Neuron (in vitro differentiated cells): Measurements from ENCODE around the gene HOPX.
"Not testable (repeated sequence)": the region's sequence is repeated elsewhere in the genome, so short reads cannot be mapped to it uniquely, and the experiment has no call there.

Experiments used
- H2AFZ ChIP-seq: one replicate; pipeline ENCODE4 v1.6.1; 2013; ENCODE audit warnings: low read depth, mild to moderate bottlenecking, inconsistent platforms, low read length, moderate library complexity
- H3K27me3 ChIP-seq: one replicate; pipeline ENCODE4 v1.6.1; 2013; ENCODE audit warnings: low read length; ENCODE audit not compliant: insufficient read depth
- H3K36me3 ChIP-seq: one replicate; pipeline ENCODE4 v1.6.1; 2013; ENCODE audit warnings: low read length; ENCODE audit not compliant: insufficient read depth
- H3K4me1 ChIP-seq: one replicate; pipeline ENCODE4 v1.6.1; 2013; ENCODE audit warnings: low read length; ENCODE audit not compliant: insufficient read depth
- H3K4me3 ChIP-seq: 2 replicates; pipeline ENCODE4 v1.5.1; 2013; ENCODE audit warnings: mild to moderate bottlenecking, low read length, moderate library complexity
- H3K9me3 ChIP-seq: one replicate; pipeline ENCODE4 v1.6.1; 2013; ENCODE audit warnings: low read length

The HOPX gene

DNA sequence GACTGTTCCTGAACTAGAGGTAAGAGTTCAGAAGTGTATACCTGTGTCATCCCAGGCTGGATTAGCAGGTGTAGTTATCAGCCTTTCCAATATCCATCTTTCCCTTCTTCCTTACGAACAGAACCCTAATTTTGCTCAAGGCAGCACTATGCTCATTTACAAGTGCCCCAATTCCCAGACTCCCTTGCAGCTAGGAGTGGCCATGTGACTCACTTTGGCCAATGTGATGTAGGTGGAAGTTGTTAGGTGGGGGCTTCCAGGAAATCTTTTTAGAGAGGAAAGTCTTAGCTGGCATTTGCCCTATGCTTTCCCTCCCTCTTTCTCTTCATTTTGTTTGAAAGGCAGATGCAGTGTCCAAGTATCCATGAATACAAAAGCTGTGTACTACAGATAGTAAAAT is 34.8 kb downstream of the HOPX start:
- H3K27me3 ChIP-seq, result peaks cover 5% of the 10 kb centered on the region
- peaks cover 1% of the 10 kb centered on the region for H3K4me1 ChIP-seq
- H2AFZ ChIP-seq, result no peak overlapping the region
- H3K9me3 ChIP-seq, result peaks cover 2% of the 10 kb centered on the region
- no peaks in the 10 kb centered on the region for H3K36me3 ChIP-seq
- no peak overlapping the region for H3K4me3 ChIP-seq

DNA sequence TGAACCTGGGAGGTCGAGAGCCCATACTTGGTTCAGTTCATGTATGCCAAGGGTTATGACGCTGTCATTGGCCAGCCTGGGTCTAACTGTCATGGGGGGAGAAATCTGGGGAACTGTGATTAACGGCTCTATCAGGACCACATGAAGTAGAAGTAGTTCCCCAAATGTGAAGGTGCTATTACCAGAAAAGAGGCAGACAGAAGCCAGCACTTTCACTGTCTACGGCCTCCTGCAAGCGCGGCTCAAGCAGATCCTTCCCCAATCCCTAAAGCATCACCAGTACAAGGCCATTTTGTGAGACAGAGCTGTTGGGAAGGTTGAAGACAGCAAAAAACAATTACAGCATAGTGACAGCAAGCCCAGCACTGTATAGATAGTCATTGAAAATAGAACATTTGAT is 37.5 kb downstream of the HOPX start:
- H3K27me3 ChIP-seq, result no peaks in the 10 kb centered on the region
- no peaks in the 10 kb centered on the region for H3K36me3 ChIP-seq
- H3K4me3 ChIP-seq, result no peak overlapping the region
- peaks cover 2% of the 10 kb centered on the region for H3K4me1 ChIP-seq
- peaks cover 2% of the 10 kb centered on the region for H3K9me3 ChIP-seq
- H2AFZ ChIP-seq, result no peak overlapping the region

DNA sequence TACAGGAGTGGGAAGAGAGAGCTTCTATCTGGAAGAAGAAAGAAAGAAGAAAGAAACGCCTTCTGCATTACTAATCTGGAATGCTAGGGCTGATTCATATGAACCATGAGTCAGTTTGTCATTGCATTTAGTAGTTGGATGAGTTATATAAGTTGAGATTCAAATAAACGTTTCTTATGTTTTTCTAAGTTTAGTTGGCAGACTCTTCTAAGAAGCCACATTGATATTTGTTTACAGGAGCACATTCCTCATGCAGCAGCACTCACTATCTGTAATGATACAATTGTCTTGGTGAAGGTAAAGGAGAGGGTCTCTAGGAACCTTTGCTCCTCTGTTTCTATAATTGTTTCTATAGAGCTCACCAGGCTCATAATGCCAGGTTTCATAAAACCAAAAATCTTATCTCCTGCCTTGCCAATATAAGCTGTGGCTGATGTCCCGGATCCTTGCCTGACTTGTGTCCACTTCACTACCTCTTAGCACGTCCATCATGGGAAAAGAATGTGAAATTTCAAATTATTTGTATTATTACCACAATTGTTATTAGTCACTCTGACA is 39.5 kb downstream of the HOPX start:
- Histone ChIP-seq H3K36me3 (no peaks in the 10 kb centered on the region), H3K4me3 (no peak overlapping the region), H2AFZ (no peak overlapping the region), H3K4me1 (peaks cover 2% of the 10 kb centered on the region), H3K27me3 (no peaks in the 10 kb centered on the region), H3K9me3 (peaks cover 2% of the 10 kb centered on the region)

DNA sequence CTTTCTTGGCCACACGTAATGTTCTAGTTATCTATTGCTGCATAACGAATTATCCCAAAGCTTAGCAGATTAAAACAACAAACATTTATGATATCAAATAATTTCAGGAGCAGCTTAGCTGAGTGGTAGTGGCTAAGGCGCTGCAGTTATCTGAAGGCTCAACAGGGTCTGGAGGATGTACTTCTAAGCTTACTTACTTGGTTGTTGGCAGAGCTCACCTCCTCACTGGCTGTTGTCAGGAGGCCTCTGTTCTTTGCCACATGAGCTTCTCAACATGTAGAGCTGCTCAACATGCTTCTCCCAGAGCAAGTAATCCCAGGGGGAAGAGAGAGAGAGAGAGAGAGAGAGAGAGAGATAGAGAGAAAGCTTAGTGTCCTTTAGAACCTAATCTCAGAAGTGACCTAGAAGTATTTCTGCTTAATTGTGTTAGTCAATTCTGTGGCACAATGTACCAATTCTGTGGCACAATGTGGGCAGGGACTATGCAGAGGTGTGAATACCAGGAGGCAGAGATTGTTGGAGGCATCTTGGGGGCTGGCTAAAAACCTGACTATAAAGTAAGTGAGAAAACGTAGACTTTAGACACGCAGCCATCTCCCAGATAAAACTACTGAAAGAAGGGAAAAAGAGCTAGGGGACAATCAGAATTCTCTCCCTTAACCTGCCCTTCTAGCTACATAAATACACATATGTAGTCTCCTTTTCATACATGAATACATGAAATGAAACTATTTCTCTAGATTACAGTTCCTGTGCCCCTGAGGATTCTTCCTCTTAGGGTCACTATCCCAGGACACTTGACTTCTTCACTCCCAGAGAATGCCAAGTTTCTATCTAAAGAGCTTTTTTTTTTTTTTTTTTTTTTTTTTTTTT is 40.2 kb downstream of the HOPX start:
- Histone ChIP-seq H3K36me3 (no peaks in the 10 kb centered on the region), H3K4me3 (no peak overlapping the region), H2AFZ (no peak overlapping the region), H3K9me3 (peaks cover under 1% of the 10 kb centered on the region), H3K27me3 (no peaks in the 10 kb centered on the region), H3K4me1 (peaks cover 2% of the 10 kb centered on the region)

DNA sequence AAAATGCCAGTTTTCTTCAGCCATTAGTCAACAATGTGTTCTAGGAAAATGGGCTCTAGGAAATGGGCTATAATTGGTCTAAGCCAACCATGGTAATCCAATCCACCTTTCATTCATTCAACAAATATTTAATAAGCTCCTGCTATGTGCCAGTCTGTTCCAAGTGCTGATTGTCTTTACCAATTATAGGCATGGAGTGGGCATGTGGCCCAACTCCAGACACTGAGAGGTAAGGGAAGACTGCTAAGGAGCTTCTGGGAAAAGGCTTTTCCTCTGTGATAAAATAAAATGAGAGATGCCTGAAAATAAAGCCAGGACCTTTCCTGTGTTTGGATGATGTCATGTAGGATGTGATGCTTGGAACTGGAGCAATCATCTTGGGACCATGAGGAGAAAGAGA is 43.3 kb downstream of the HOPX start:
- H3K4me1 ChIP-seq, result peaks cover 2% of the 10 kb centered on the region
- H3K4me3 ChIP-seq, result no peak overlapping the region
- no peak overlapping the region for H2AFZ ChIP-seq
- no peaks in the 10 kb centered on the region for H3K36me3 ChIP-seq
- no peaks in the 10 kb centered on the region for H3K27me3 ChIP-seq
- peaks cover 2% of the 10 kb centered on the region for H3K9me3 ChIP-seq

DNA sequence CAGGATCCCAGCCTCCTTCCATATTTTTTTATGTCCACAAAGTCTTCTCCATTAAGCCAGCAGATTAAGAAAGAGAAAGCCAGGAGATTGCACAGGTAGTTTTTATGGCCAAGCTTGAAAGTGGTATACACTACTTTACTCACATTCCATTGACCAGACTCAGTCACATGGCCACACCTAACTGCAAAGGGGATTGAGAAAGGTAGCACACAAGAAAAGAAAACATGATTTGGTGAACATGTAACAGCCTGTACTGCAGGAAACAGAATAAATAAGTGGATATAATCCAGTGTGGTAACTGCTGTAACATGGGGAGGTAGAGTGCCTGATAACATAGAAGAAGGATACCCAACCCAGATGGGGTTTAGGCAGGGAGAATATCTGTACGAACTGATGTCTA is 43.9 kb downstream of the HOPX start:
- peaks cover 2% of the 10 kb centered on the region for H3K9me3 ChIP-seq
- peaks cover 2% of the 10 kb centered on the region for H3K4me1 ChIP-seq
- H3K27me3 ChIP-seq, result no peaks in the 10 kb centered on the region
- H3K4me3 ChIP-seq, result no peak overlapping the region
- no peaks in the 10 kb centered on the region for H3K36me3 ChIP-seq
- no peak overlapping the region for H2AFZ ChIP-seq

DNA sequence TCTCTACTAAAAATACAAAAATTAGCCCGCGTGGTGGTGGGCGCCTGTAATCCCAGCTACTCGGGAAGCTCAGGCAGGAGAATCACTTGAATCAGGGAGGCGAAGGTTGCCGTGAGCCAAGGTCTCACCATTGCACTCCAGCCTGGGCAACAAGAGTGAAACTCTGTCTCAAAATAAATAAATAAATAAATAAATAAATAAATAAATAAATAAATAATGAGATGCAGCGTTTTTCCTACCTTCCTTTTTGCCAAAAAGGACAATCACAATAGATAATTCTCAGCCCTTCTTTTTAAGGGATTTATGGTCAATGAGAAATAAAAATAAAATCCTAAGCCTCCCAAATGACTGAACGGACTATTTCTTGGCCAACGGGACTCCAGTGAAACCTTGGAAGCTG is 46.1 kb downstream of the HOPX start:
- not testable (repeated sequence) for H3K4me3 ChIP-seq, H3K9me3 ChIP-seq

DNA sequence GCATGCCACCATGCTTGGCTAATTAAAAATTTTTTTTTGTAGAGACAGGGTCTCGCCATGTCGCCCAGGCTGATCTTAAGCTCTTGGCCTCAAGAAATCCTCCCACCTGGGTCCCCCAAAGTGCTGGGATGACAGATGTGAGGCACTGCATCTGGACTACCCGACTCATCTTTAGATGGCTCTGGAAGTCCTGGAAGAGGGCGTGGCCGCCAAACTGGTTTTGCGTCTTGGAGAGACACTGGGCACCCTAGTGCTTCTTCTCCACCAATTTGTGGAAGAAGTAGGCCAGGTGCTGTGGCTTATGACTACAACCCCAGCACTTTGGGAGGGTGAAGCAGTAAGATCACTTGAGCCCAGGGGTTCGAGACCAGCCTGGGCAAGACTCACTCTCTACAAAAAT is 47.6 kb downstream of the HOPX start:
- Histone ChIP-seq H3K4me1 (no peaks in the 10 kb centered on the region), H3K27me3 (no peaks in the 10 kb centered on the region), H3K4me3 (no peak overlapping the region), H2AFZ (no peak overlapping the region), H3K9me3 (peaks cover 2% of the 10 kb centered on the region), H3K36me3 (no peaks in the 10 kb centered on the region)

More for the DNA sequence above, 46.1 kb downstream of the HOPX start:
- H2AFZ ChIP-seq, H3K27me3 ChIP-seq, H3K36me3 ChIP-seq, H3K4me1 ChIP-seq: not testable (repeated sequence)

DNA sequence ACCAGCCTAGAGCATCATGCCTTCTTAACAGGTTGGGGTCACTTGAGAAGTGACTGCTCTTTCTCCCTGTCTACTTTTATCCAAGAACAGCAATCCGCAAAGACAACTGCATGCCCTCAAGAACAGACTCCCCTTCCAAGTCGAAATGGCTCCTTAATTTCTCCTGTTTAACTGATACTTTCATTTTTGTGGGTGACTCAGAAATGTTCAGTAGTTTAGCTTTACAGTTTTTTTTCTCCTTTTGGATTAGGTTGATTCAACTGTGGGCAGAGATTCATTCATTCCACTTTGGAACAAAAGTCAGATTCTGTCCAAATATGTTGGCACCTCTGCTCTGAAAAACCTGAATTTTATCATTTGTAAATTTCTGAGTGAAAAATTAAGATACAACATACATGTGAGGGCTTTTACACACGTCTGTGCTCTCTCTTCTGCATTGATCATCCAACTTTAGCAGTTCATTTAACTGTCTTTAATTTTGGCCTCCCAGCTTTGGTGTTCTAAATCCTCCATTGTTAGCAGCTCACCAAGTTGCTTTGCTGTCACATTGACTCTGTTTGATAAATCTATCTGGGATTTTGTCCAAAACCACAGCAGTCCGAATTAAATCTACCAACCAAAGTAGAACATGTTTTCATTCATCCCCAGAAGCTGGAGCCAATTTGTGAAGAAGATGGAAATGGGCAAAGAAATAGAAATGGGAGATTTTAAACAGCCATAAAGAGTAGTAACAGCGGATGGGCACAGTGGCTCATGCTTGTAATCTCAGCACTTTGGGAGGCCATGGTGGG is 50.0 kb downstream of the HOPX start:
- H3K4me1 ChIP-seq, result no peaks in the 10 kb centered on the region
- H3K9me3 ChIP-seq, result peaks cover 2% of the 10 kb centered on the region
- H3K27me3 ChIP-seq, result no peaks in the 10 kb centered on the region
- H3K36me3 ChIP-seq, result no peaks in the 10 kb centered on the region
- H3K4me3 ChIP-seq, result no peak overlapping the region
- no peak overlapping the region for H2AFZ ChIP-seq

DNA sequence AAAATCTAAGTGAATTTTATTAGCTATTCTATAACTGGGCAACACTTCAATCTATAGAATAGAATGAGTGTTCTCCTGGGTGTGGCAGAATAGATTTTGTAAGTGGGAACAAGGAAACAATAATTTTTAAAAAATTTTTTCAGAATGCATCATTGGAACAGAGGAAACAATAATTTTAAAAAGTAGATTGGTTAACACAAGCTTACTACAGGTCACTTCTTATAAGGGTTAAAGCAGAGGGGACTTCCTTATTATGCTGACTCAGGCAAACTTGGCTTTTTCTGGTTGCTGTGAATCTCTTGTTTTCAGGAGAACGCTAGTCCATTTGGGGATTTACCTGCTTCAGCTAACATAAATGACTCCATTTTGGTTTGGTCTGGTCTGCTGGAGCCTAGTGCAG is 52.5 kb downstream of the HOPX start:
- Histone ChIP-seq H3K27me3 (no peaks in the 10 kb centered on the region), H3K9me3 (no peaks in the 10 kb centered on the region), H3K36me3 (no peaks in the 10 kb centered on the region), H3K4me1 (no peaks in the 10 kb centered on the region), H2AFZ (no peak overlapping the region), H3K4me3 (no peak overlapping the region)

DNA sequence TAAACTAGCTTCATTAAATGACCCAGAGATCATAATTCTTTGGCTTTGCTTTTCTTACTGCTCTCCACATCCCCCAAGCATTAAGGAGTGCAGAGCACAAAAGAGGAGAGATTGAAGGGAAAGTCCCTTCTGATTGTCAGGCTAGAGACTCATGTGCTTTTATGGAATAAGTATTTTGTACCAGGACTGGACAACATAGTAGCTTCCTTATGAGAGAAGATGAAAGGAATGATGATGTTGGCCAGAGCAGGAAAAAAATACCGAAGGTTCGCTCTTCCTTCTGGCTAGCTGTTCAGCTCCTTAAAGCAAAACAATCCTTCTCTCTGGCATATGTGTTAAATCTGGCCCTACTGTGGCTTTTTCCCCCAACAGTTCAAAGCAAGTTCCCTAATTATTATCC is 53.1 kb downstream of the HOPX start:
- no peak overlapping the region for H2AFZ ChIP-seq
- no peaks in the 10 kb centered on the region for H3K36me3 ChIP-seq

DNA sequence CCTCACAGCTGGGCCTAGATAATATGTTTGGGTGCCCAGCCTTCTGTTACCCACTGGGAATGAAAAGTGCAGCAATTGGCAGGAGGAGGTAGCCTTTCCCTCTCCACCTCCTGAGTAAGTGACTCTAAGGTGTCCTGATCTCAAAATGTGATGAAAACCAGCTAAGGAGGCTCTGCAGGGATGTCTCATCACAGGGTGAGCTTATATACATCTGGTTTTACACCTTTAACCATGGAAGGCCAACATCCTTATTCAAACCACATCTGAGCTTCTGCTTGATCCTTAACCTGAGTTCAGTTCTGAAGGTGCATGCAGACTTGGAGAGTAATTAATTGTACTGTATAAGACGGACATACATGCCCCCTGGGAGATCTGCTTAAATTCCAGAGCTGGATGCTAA is 53.7 kb downstream of the HOPX start:
- H3K27me3 ChIP-seq, result no peaks in the 10 kb centered on the region
- no peaks in the 10 kb centered on the region for H3K9me3 ChIP-seq
- no peaks in the 10 kb centered on the region for H3K36me3 ChIP-seq
- H3K4me3 ChIP-seq, result no peak overlapping the region
- H2AFZ ChIP-seq, result no peak overlapping the region
- no peaks in the 10 kb centered on the region for H3K4me1 ChIP-seq

More for the DNA sequence above, 53.1 kb downstream of the HOPX start:
- H3K4me3 ChIP-seq, result no peak overlapping the region
- no peaks in the 10 kb centered on the region for H3K27me3 ChIP-seq
- H3K9me3 ChIP-seq, result no peaks in the 10 kb centered on the region
- no peaks in the 10 kb centered on the region for H3K4me1 ChIP-seq

DNA sequence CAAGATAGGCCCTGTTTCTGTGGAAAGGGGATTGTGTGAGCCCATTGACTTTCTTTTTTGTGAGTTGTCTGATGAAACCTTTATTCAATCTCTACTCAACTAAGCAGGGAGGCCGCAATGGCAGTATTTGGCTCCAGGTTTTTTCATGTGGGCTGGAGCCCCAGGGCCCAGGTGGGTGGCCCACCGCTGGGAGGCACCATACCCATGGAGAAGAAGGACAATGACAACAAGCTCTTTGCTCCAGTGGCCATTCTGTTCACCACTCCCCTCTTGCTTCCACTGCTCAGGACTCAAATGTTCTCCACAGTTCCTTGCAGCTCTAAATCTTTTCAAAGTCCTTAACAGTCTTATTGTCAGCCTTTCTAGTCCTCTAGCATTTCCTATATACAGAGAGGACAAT is 54.1 kb downstream of the HOPX start:
- Histone ChIP-seq H2AFZ (no peak overlapping the region), H3K36me3 (no peaks in the 10 kb centered on the region), H3K4me1 (no peaks in the 10 kb centered on the region), H3K9me3 (no peaks in the 10 kb centered on the region), H3K4me3 (no peak overlapping the region), H3K27me3 (no peaks in the 10 kb centered on the region)
